GM12878 (cell line): ENCODE measurements around the gene MEX3D. TPM values are rescaled to one million over a fixed set of nuclear protein-coding genes. Genes with fewer than 3 reads are reported as not detected.
A peak's percentile ranks its signal among the peaks of the same experiment; 100 is the strongest.

Source experiments
- ATAC-seq: fragments of 200-7000 bp; cut with Tn5 transposase; 3 replicates; pipeline ENCODE4 v1.9.1; 2020; ENCODE audit warnings: mild to moderate bottlenecking, moderate library complexity
- BruUV-seq: library from RNA; stranded (reverse); fragments of 400-500 nt; replicated peaks from 2 replicates; lab custom pipeline; 2021; lab: Mats Ljungman, UMichigan
- CTCF ChIA-PET: fragments of 300-600 bp; sonication (Branson Sonifier 250); formaldehyde crosslinking; extraction: SDS; loops from one replicate; lab custom pipeline; 2021; ENCODE audit warnings: inconsistent platforms; lab: Yijun Ruan, JAX
- POLR2A ChIA-PET: fragments of 350-600 bp; formaldehyde crosslinking; extraction: SDS; loops from one replicate; lab custom pipeline; 2021; ENCODE audit warnings: inconsistent platforms; lab: Charles Lee
- RAD21 ChIA-PET: fragments of 300-600 bp; sonication (Branson Sonifier 250); formaldehyde crosslinking; loops from one replicate; lab custom pipeline; 2023; ENCODE audit warnings: antibody characterized with exemption; ENCODE audit not compliant: unreplicated experiment; lab: Charles Lee
- SMC1A ChIA-PET: fragments of 300-600 bp; sonication (Branson Sonifier 250); formaldehyde crosslinking; loops from one replicate; lab custom pipeline; 2023; ENCODE audit not compliant: unreplicated experiment, uncharacterized antibody; lab: Charles Lee
- DNase-seq: peaks from one replicate; pipeline ENCODE4 v3.0.0-alpha.2; 2011; ENCODE audit warnings: low read depth, low spot score
- FAIRE-seq: peaks from 3 replicates; lab custom pipeline; 2011; peaks lifted over from hg19 to GRCh38; lab: Jason Lieb, UNC
- H2AFZ ChIP-seq: 2 replicates; pipeline ENCODE4 v1.6.0; 2011; ENCODE audit warnings: low read depth, low read length, control low read depth; ENCODE audit not compliant: control insufficient read depth
- H3K27ac ChIP-seq: 2 replicates; pipeline ENCODE4 v1.5.1; 2011; ENCODE audit warnings: control low read depth; ENCODE audit not compliant: control insufficient read depth, insufficient read depth
- H3K27me3 ChIP-seq, 2 experiments: replicated peaks in 1 of 2; 2 replicates each; pipeline versions ENCODE4 v1.6.0 to v1.6.1; 2011; ENCODE audit warnings: low read length in 1 of 2; ENCODE audit not compliant: control insufficient read depth in 2 of 2, insufficient read depth in 2 of 2
- H3K36me3 ChIP-seq, 2 experiments: 2 replicates each; pipeline ENCODE4 v1.5.1; 2011; ENCODE audit warnings: low read length in 1 of 2; ENCODE audit not compliant: control insufficient read depth in 2 of 2, insufficient read depth in 2 of 2
- H3K4me1 ChIP-seq: 2 replicates; pipeline ENCODE4 v1.6.1; 2011; ENCODE audit warnings: mild to moderate bottlenecking, low read length, moderate library complexity, mixed read lengths; ENCODE audit not compliant: control insufficient read depth, insufficient read depth
- H3K4me2 ChIP-seq: 2 replicates; pipeline ENCODE4 v1.6.0; 2011; ENCODE audit warnings: control low read depth; ENCODE audit not compliant: control insufficient read depth, insufficient read depth
- H3K4me3 ChIP-seq: fragments of 200-600 bp; sonication (generic); 2 replicates; pipeline ENCODE4 v1.5.1; 2016
- H3K79me2 ChIP-seq: 2 replicates; pipeline ENCODE4 v1.6.0; 2011; ENCODE audit warnings: low read length; ENCODE audit not compliant: control insufficient read depth, insufficient read depth
- H3K9ac ChIP-seq: 2 replicates; pipeline ENCODE4 v1.8.0; 2011; ENCODE audit warnings: low read length, control low read depth, mixed read lengths; ENCODE audit not compliant: control insufficient read depth, insufficient read depth
- H3K9me3 ChIP-seq: replicated peaks from 3 replicates; pipeline ENCODE4 v1.5.1; 2011; ENCODE audit warnings: mild to moderate bottlenecking, low read length; ENCODE audit not compliant: control insufficient read depth, insufficient read depth
- H4K20me1 ChIP-seq: 2 replicates; pipeline ENCODE4 v1.6.0; 2011; ENCODE audit not compliant: control insufficient read depth, insufficient read depth
- POLR2A ChIP-seq: IDR thresholded peaks from 2 replicates; pipeline ENCODE4 v1.6.1; 2011; ENCODE audit warnings: low read depth, mild to moderate bottlenecking, low read length
- WGBS: methylation state at CpG from one replicate; pipeline ENCODE4 v1.1.6; 2016; ENCODE audit warnings: low lambda C conversion rate; ENCODE audit not compliant: insufficient replicate concordance, insufficient coverage; ENCODE audit errors: missing lambda C conversion rate; 5-methylcytosine and 5-hydroxymethylcytosine counted together
- in situ Hi-C: fragments of 300-500 bp; cut with MboI; formaldehyde crosslinking; loops from 9 replicates; pipeline ENCODE4 v1.14.3; 2018; ENCODE audit warnings: mixed read lengths
- intact Hi-C: fragments of 100-400 bp; cut with micrococcal nuclease; formaldehyde crosslinking; loops from one replicate; pipeline ENCODE4 v1.14.2; 2022; ENCODE audit not compliant: unreplicated experiment
- polyA plus RNA-seq, 11 experiments: library from polyadenylated mRNA; depleted of rRNA in 4 of 11; unstranded in 6 of 11; stranded (reverse) in 5 of 11; fragments of >200 nt; fragmentation: Nextera tagmentation in 4 of 11; fragmentation: Illumina TruSeq in 1 of 11; extraction: Ambion mirVana in 4 of 11; extraction: Trizol in 1 of 11; gene quantifications; 1 replicate in 1 of 11; 2 replicates in 10 of 11; pipeline versions ENCODE4 v1.2.1 to v1.2.3, GENCODE V29; 2011 to 2016; ENCODE audit warnings: inconsistent platforms in 2 of 11, missing spikeins in 2 of 11, low read depth in 1 of 11
- total RNA-seq, 4 experiments: library from RNA; depleted of rRNA in 3 of 4; stranded (reverse); fragments of >200 nt in 3 of 4; fragmentation: Illumina TruSeq in 1 of 4; extraction: Trizol in 1 of 4; gene quantifications; 2 replicates each; pipeline versions ENCODE4 v1.2.1 to v1.2.3, GENCODE V29; 2013 to 2021
- TF ChIP-seq, protein P1 (sequence below): fragments of 450-650 bp; IDR thresholded peaks from 2 replicates; pipeline ENCODE4 v1.6.1; 2017; ENCODE audit warnings: antibody characterized with exemption, mild to moderate bottlenecking, moderate library complexity

MEX3D gene
- total and polyA plus RNA-seq, 10 of the 15 experiments (the other 5 are each of a cell fraction or from before 2014, with no cell fraction given) = 0.18 to 6.8 (median 0.81) TPM

DNA sequence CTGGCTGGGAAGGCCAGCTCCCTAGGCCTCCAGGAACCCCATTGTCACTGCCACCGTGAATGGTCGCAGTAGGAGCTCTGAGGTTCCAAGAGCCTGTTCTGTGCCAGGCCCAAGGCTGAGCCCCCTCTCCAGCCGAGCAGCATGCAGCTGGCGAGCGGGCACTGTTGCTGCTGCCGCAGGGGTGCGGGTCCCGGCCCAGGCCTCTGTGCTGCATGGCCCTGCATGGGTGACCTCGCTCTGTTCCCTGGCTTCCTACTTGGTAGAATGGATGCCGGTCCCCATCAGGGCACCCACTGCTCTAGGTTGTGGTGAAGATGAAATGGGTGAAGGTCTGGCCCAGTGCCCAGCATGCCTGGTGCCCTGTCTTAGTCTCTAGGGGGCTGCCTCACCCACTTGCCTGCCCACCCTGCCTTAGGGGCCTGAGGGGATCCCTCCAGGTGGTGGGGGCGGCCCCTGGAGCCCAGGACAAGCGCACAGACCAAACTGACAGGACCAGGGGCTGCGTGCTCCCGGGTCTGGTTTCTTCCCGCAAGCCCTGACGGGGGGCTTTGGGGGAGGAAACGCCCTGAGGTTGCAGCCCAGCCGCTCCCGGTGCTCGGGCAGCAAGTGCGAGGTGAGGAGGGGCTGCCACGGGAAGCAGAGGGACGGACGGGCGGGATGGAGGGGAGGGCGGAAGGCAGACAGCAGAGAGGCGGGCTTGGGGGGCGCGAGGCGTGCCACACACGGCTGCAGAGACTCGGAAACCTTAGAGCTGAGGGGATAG is 45.9 kb upstream of the MEX3D start:
- CTCF ChIA-PET = no interaction called here
- H3K36me3 ChIP-seq = peaks cover 21 to 57% of the 10 kb centered on the region in 2 experiments

More for the DNA sequence above, 45.9 kb upstream of the MEX3D start:
- Histone ChIP-seq H2AFZ (no peak overlapping the region), H3K79me2 (no peaks in the 10 kb centered on the region), H4K20me1 (no peaks in the 10 kb centered on the region), H3K4me3 (no peak overlapping the region), H3K4me2 (no peak overlapping the region), H3K27me3 (no peaks in the 10 kb centered on the region), H3K9ac (no peak overlapping the region), H3K4me1 (no peaks in the 10 kb centered on the region), H3K9me3 (no peaks in the 10 kb centered on the region), H3K27ac (no peak overlapping the region)
- 96% methylated on average over 16 of the region's 32 CpGs for WGBS
- POLR2A ChIA-PET = no interaction called here
- DNase-seq (no peak), ATAC-seq (no peak), FAIRE-seq (no peak)
- SMC1A ChIA-PET = no interaction called here
- RAD21 ChIA-PET = no interaction called here
- BruUV-seq = no TSS peak
- intact Hi-C loops (no loop called here), in situ Hi-C loops (no loop called here)
- TF ChIP-seq POLR2A = peak; percentile 61
- TF ChIP-seq, protein P1, sequence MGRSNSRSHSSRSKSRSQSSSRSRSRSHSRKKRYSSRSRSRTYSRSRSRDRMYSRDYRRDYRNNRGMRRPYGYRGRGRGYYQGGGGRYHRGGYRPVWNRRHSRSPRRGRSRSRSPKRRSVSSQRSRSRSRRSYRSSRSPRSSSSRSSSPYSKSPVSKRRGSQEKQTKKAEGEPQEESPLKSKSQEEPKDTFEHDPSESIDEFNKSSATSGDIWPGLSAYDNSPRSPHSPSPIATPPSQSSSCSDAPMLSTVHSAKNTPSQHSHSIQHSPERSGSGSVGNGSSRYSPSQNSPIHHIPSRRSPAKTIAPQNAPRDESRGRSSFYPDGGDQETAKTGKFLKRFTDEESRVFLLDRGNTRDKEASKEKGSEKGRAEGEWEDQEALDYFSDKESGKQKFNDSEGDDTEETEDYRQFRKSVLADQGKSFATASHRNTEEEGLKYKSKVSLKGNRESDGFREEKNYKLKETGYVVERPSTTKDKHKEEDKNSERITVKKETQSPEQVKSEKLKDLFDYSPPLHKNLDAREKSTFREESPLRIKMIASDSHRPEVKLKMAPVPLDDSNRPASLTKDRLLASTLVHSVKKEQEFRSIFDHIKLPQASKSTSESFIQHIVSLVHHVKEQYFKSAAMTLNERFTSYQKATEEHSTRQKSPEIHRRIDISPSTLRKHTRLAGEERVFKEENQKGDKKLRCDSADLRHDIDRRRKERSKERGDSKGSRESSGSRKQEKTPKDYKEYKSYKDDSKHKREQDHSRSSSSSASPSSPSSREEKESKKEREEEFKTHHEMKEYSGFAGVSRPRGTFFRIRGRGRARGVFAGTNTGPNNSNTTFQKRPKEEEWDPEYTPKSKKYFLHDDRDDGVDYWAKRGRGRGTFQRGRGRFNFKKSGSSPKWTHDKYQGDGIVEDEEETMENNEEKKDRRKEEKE = no peak
